Measurements from ENCODE around the gene RPRD1A.

RPRD1A gene

GRCh38 chr18:36020174-36020711 lies 47.1 kb downstream of the RPRD1A start:
- DNase-seq (ENCODE audit: low read depth in 2 of 2), result no peak
- no peak overlapping the region for H3K4me3 ChIP-seq (replicated peaks in 1 of 2; ENCODE audit: low read depth in 2 of 2, low read length in 2 of 2)
- TF ChIP-seq, protein P1, sequence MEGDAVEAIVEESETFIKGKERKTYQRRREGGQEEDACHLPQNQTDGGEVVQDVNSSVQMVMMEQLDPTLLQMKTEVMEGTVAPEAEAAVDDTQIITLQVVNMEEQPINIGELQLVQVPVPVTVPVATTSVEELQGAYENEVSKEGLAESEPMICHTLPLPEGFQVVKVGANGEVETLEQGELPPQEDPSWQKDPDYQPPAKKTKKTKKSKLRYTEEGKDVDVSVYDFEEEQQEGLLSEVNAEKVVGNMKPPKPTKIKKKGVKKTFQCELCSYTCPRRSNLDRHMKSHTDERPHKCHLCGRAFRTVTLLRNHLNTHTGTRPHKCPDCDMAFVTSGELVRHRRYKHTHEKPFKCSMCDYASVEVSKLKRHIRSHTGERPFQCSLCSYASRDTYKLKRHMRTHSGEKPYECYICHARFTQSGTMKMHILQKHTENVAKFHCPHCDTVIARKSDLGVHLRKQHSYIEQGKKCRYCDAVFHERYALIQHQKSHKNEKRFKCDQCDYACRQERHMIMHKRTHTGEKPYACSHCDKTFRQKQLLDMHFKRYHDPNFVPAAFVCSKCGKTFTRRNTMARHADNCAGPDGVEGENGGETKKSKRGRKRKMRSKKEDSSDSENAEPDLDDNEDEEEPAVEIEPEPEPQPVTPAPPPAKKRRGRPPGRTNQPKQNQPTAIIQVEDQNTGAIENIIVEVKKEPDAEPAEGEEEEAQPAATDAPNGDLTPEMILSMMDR (IDR thresholded peaks at IDR 0.05; ENCODE audit: low read depth, low read length), result no peak

GRCh38 chr18:36017232-36017631 lies 50.1 kb downstream of the RPRD1A start:
- TF ChIP-seq, protein P1 (IDR thresholded peaks at IDR 0.05; ENCODE audit: low read depth, low read length), result no peak
- no peak overlapping the region for H3K4me3 ChIP-seq (replicated peaks in 1 of 2; ENCODE audit: low read depth in 2 of 2, low read length in 2 of 2)
- no peak for DNase-seq (ENCODE audit: low read depth in 2 of 2)

DNA sequence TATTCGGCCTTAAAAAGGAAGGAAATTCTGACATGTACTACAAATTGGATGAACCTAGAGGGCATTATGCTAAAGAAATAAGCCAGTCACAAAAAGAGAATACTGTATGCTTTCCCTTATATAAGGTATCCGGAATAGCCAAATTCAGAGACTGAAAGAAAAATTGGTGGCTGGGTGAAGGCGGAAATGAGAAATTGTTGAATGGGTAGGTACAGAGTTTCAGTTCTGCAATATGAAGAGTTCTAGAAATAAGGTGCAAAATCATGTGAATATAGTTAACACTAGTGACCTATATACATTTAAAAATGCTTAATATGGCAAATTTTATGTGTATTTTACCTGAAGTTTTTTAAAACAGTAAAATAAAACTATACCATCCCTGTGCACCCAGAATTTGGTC lies 51.7 kb downstream of the RPRD1A start:
- DNase-seq (ENCODE audit: low read depth in 2 of 2), result no peak
- H3K4me3 ChIP-seq (replicated peaks in 1 of 2; ENCODE audit: low read depth in 2 of 2, low read length in 2 of 2), result no peak overlapping the region
- TF ChIP-seq, protein P1 (IDR thresholded peaks at IDR 0.05; ENCODE audit: low read depth, low read length), result no peak

- no peak overlapping the region for H3K4me3 ChIP-seq (replicated peaks in 1 of 2; ENCODE audit: low read depth in 2 of 2, low read length in 2 of 2)
- TF ChIP-seq, protein P1 (IDR thresholded peaks at IDR 0.05; ENCODE audit: low read depth, low read length), result no peak
- DNase-seq (ENCODE audit: low read depth in 2 of 2), result peak in 1 of 2 donors; percentile 26
Observed at GRCh38 chr18:36012891-36013290, 54.5 kb downstream of the RPRD1A start.

GRCh38 chr18:36009214-36009613 lies 58.1 kb downstream of the RPRD1A start:
- DNase-seq (ENCODE audit: low read depth in 2 of 2), result no peak
- no peak overlapping the region for H3K4me3 ChIP-seq (replicated peaks in 1 of 2; ENCODE audit: low read depth in 2 of 2, low read length in 2 of 2)
- TF ChIP-seq, protein P1 (IDR thresholded peaks at IDR 0.05; ENCODE audit: low read depth, low read length), result no peak

GRCh38 chr18:36006997-36007396 lies 60.4 kb downstream of the RPRD1A start:
- no peak overlapping the region for H3K4me3 ChIP-seq (replicated peaks in 1 of 2; ENCODE audit: low read depth in 2 of 2, low read length in 2 of 2)
- TF ChIP-seq, protein P1 (IDR thresholded peaks at IDR 0.05; ENCODE audit: low read depth, low read length), result no peak
- DNase-seq (ENCODE audit: low read depth in 2 of 2), result no peak

DNA sequence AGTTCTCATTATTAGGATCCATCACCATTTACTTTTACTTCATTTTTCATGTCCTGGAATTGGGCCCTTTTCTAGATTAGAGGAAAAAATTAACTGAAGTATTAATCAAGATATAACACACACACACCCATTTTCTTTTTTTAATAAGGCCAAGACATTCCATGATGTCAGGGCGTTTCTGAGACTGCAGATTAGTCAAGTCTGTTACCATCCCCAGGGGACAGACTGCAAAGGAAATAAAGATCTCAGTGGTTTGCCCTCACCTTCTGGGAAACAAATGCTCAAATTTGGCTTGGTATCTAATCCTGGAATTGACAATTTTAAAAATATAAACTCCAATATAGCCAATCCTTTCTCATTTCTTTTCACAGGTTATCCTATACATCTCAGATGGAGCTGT lies 67.4 kb downstream of the RPRD1A start:
- TF ChIP-seq, protein P1 (IDR thresholded peaks at IDR 0.05; ENCODE audit: low read depth, low read length), result no peak
- peak in 1 of 2 donors; percentile 62 for DNase-seq (ENCODE audit: low read depth in 2 of 2)
- H3K4me3 ChIP-seq (replicated peaks in 1 of 2; ENCODE audit: low read depth in 2 of 2, low read length in 2 of 2), result no peak overlapping the region

Measured in cardiac fibroblast (primary cell).